K562 (cell line): ENCODE results near the gene ETS2. TPM values are rescaled to one million over a fixed set of nuclear protein-coding genes. Genes with fewer than 3 reads are reported as not detected.

Source experiments
- ASH1L ChIP-seq: fragments of 450-650 bp; IDR thresholded peaks from 2 replicates; pipeline ENCODE4 v1.6.1; 2018; ENCODE audit warnings: borderline replicate concordance, mild to moderate bottlenecking, low read depth; ENCODE audit not compliant: partially characterized antibody
- EP400 ChIP-seq: fragments of 450-650 bp; IDR thresholded peaks from 2 replicates; pipeline ENCODE4 v1.6.1; 2017; ENCODE audit warnings: antibody characterized with exemption, mild to moderate bottlenecking, moderate library complexity
- ETS2 ChIP-seq: IDR thresholded peaks from 2 replicates; pipeline ENCODE4 v1.6.1; 2016; ENCODE audit warnings: borderline replicate concordance, missing genetic modification characterization, mild to moderate bottlenecking, moderate library complexity, missing compliant biosample characterization; ENCODE audit not compliant: poor library complexity, severe bottlenecking
- L3MBTL2 ChIP-seq: fragments of 450-650 bp; IDR thresholded peaks from 2 replicates; pipeline ENCODE4 v1.6.1; 2016; ENCODE audit warnings: mild to moderate bottlenecking, moderate library complexity
- MAZ ChIP-seq, 2 experiments: fragments of 450-650 bp in 1 of 2; sonication (generic) in 1 of 2; formaldehyde crosslinking; IDR thresholded peaks in 1 of 2; conservative IDR thresholded peaks in 1 of 2; 2 replicates each; pipeline versions ENCODE4 v1.4.0 to v1.5.0; 2020; ENCODE audit warnings: mild to moderate bottlenecking in 1 of 2, missing genetic modification reagents in 1 of 2
- NRF1 ChIP-seq, 2 experiments: fragments of 450-650 bp; IDR thresholded peaks in 1 of 2; conservative IDR thresholded peaks in 1 of 2; 2 replicates each; pipeline ENCODE4 v1.6.1; 2014; ENCODE audit warnings: mild to moderate bottlenecking in 2 of 2
- SMARCE1 ChIP-seq: fragments of 450-650 bp; IDR thresholded peaks from 2 replicates; pipeline ENCODE4 v1.7.1; 2016; ENCODE audit warnings: mild to moderate bottlenecking
- SNAPC5 ChIP-seq: fragments of 250-450 bp; sonication (Bioruptor Pico); IDR thresholded peaks from 2 replicates; pipeline ENCODE4 v1.8.0; 2021; ENCODE audit warnings: moderate library complexity, mild to moderate bottlenecking, inconsistent platforms
- TEAD4 ChIP-seq, 2 experiments: sonication (generic) in 1 of 2; formaldehyde crosslinking in 1 of 2; IDR thresholded peaks; 2 replicates each; pipeline versions ENCODE4 v1.6.1 to v1.8.0; 2012 to 2022; ENCODE audit warnings: borderline replicate concordance in 1 of 2, inconsistent platforms in 1 of 2, low read length in 1 of 2, mild to moderate bottlenecking in 1 of 2, missing genetic modification reagents in 1 of 2
- TSHZ1 ChIP-seq: fragments of 250-450 bp; sonication (Bioruptor Pico); IDR thresholded peaks from 2 replicates; pipeline ENCODE4 v1.4.0; 2020; ENCODE audit warnings: mild to moderate bottlenecking, moderate library complexity
- ZBTB26 ChIP-seq: fragments of 450-650 bp; formaldehyde crosslinking; IDR thresholded peaks from 2 replicates; pipeline ENCODE4 v1.4.0; 2022; ENCODE audit warnings: missing genetic modification characterization
- ZNF407 ChIP-seq: fragments of 450-650 bp; IDR thresholded peaks from 2 replicates; pipeline ENCODE4 v1.6.1; 2016; ENCODE audit warnings: low read depth
- ZNF695 ChIP-seq: fragments of 450-650 bp; formaldehyde crosslinking; IDR thresholded peaks from 2 replicates; pipeline ENCODE4 v1.4.0; 2020; ENCODE audit warnings: mild to moderate bottlenecking, moderate library complexity
- polyA plus RNA-seq, 8 experiments: library from polyadenylated mRNA; depleted of rRNA in 4 of 8; stranded (reverse) in 5 of 8; unstranded in 3 of 8; fragments of >200 nt; fragmentation: Nextera tagmentation in 2 of 8; fragmentation: Illumina TruSeq in 1 of 8; extraction: Ambion mirVana in 2 of 8; extraction: Trizol in 1 of 8; gene quantifications; 2 replicates each; pipeline versions ENCODE4 v1.2.1 to v1.2.3, GENCODE V29; 2011 to 2014; ENCODE audit warnings: inconsistent platforms in 1 of 8, missing spikeins in 1 of 8
- total RNA-seq, 7 experiments: library from RNA; depleted of rRNA in 6 of 7; stranded (reverse); fragments of >200 nt in 6 of 7; fragmentation: Illumina TruSeq in 2 of 7; extraction: Trizol in 2 of 7; gene quantifications; 2 replicates each; pipeline versions ENCODE4 v1.2.1 to v1.2.3, GENCODE V29; 2011 to 2021; ENCODE audit warnings: low replicate concordance in 1 of 7

The ETS2 gene
- total and polyA plus RNA-seq, 9 of the 15 experiments (the other 6 are each of a cell fraction or from before 2014, with no cell fraction given) = 1.7 to 24.4 (median 12.2) TPM

GRCh38 chr21:38805328-38806152, at the start of gene ETS2 (continued):
- TF ChIP-seq ZNF407 (no peak), MAZ (CRISPR knock-in tag; conservative IDR thresholded peaks at IDR 0.05 in 1 of 2, IDR thresholded peaks at IDR 0.05 in 1 of 2) (peak; percentile 94 to 97), ZBTB26 (CRISPR knock-in tag) (peak; percentile 88), NRF1 (conservative IDR thresholded peaks at IDR 0.05 in 1 of 2, IDR thresholded peaks at IDR 0.05 in 1 of 2) (peak; percentile 75 to 78), SNAPC5 (CRISPR knock-in tag) (no peak), TEAD4 (IDR thresholded peaks at IDR 0.05; ENCODE audit: low read length) (0 out of 2 replicates have a peak, but pooled peaks have one; percentile 28), TEAD4 (CRISPR knock-in tag; IDR thresholded peaks at IDR 0.05; ENCODE audit: borderline replicate concordance) (no peak), EP400 (peak; percentile 91), SMARCE1 (peak; percentile 82), TSHZ1 (CRISPR knock-in tag) (peak; percentile 41; the same call in 1 of the 2 replicates), ASH1L (peak; percentile 42), L3MBTL2 (peak; percentile 99), ETS2 (tag) (no peak), ZNF695 (CRISPR knock-in tag) (no peak)
